H1 (cell line): ENCODE measurements around the gene NMRAL1. TPM values are rescaled to one million over a fixed set of nuclear protein-coding genes. Genes with fewer than 3 reads are reported as not detected.
A peak's percentile ranks its signal among the peaks of the same experiment; 100 is the strongest.

ENCODE experiments used
- ASH2L ChIP-seq: fragments of 200-600, 300-600 bp; sonication (generic); IDR thresholded peaks from one replicate; pipeline ENCODE4 v1.7.1; 2017; ENCODE audit warnings: low read length
- BACH1 ChIP-seq: IDR thresholded peaks from 2 replicates; pipeline ENCODE4 v1.6.1; 2012; ENCODE audit warnings: low read length, improper control_type of control experiment
- CEBPB ChIP-seq: IDR thresholded peaks from 2 replicates; pipeline ENCODE4 v1.6.1; 2012; ENCODE audit warnings: low read depth, low read length
- CHD1 ChIP-seq: IDR thresholded peaks from 2 replicates; pipeline ENCODE4 v1.6.1; 2012; ENCODE audit warnings: low read depth, low read length, improper control_type of control experiment
- CHD2 ChIP-seq: IDR thresholded peaks from 2 replicates; pipeline ENCODE4 v1.6.1; 2012; ENCODE audit warnings: low read length, improper control_type of control experiment
- EGR1 ChIP-seq: IDR thresholded peaks from 2 replicates; pipeline ENCODE4 v1.6.1; 2011; ENCODE audit warnings: low read depth, low read length, borderline replicate concordance
- EP300 ChIP-seq, 2 experiments: IDR thresholded peaks; 1 replicate in 1 of 2; 2 replicates in 1 of 2; pipeline ENCODE4 v1.6.1; 2011 to 2012; ENCODE audit warnings: low read depth in 2 of 2, low read length in 2 of 2, mild to moderate bottlenecking in 2 of 2, borderline replicate concordance in 1 of 2, inconsistent platforms in 1 of 2, moderate library complexity in 1 of 2
- KDM1A ChIP-seq: fragments of 200-600, 300-600 bp; sonication (generic); IDR thresholded peaks from 2 replicates; pipeline ENCODE4 v1.7.1; 2016; ENCODE audit warnings: mild to moderate bottlenecking, low read length, borderline replicate concordance
- KDM5A ChIP-seq: fragments of 200-600 bp; IDR thresholded peaks from 2 replicates; pipeline ENCODE4 v1.7.1; 2012; ENCODE audit warnings: mild to moderate bottlenecking, low read length, inconsistent platforms, mixed read lengths
- NANOG ChIP-seq: IDR thresholded peaks from 2 replicates; pipeline ENCODE4 v1.6.1; 2011; ENCODE audit warnings: low read length, low read depth, mild to moderate bottlenecking, inconsistent platforms; ENCODE audit not compliant: insufficient read depth, poor library complexity, severe bottlenecking
- PHF8 ChIP-seq: fragments of 200-600 bp; sonication (generic); conservative IDR thresholded peaks from 2 replicates; pipeline ENCODE4 v1.7.1; 2012; ENCODE audit warnings: low read depth, mild to moderate bottlenecking, inconsistent platforms, low read length, moderate library complexity
- RBBP5 ChIP-seq: IDR thresholded peaks from 2 replicates; pipeline ENCODE4 v1.7.1; 2012; ENCODE audit warnings: low read depth, mild to moderate bottlenecking, inconsistent platforms, low read length, moderate library complexity, borderline replicate concordance
- RNF2 ChIP-seq: fragments of 200-900, 300-1000 bp; sonication (generic); IDR thresholded peaks from 2 replicates; pipeline ENCODE4 v1.7.1; 2016; ENCODE audit warnings: borderline replicate concordance, low read depth, mild to moderate bottlenecking, antibody characterized with exemption, low read length; ENCODE audit not compliant: poor library complexity, severe bottlenecking; ENCODE audit errors: missing control alignments
- SIN3A ChIP-seq, 2 experiments: IDR thresholded peaks in 1 of 2; conservative IDR thresholded peaks in 1 of 2; 2 replicates each; pipeline ENCODE4 v1.6.1; 2011 to 2012; ENCODE audit warnings: low read length in 2 of 2, improper control_type of control experiment in 1 of 2, low read depth in 1 of 2, mild to moderate bottlenecking in 1 of 2
- SP4 ChIP-seq: IDR thresholded peaks from 2 replicates; pipeline ENCODE4 v1.6.1; 2012; ENCODE audit warnings: low read length, inconsistent platforms
- SRF ChIP-seq: IDR thresholded peaks from 2 replicates; pipeline ENCODE4 v1.6.1; 2011; ENCODE audit warnings: mild to moderate bottlenecking, low read depth, low read length, moderate library complexity
- TAF1 ChIP-seq: IDR thresholded peaks from 2 replicates; pipeline ENCODE4 v1.6.1; 2011; ENCODE audit warnings: mild to moderate bottlenecking, low read depth, low read length
- TCF12 ChIP-seq: IDR thresholded peaks from 2 replicates; pipeline ENCODE4 v1.6.1; 2011; ENCODE audit warnings: low read depth, mild to moderate bottlenecking, low read length
- TEAD4 ChIP-seq: IDR thresholded peaks from 2 replicates; pipeline ENCODE4 v1.6.1; 2012; ENCODE audit warnings: low read depth, low read length, inconsistent platforms, mixed read lengths
- YY1 ChIP-seq: IDR thresholded peaks from 2 replicates; pipeline ENCODE4 v1.6.1; 2011; ENCODE audit warnings: low read depth, mild to moderate bottlenecking, low read length
- polyA plus RNA-seq, 7 experiments: library from polyadenylated mRNA; depleted of rRNA in 3 of 7; stranded (reverse) in 5 of 7; unstranded in 2 of 7; fragments of >200 nt in 5 of 7; fragments of 200-250 nt in 2 of 7; gene quantifications; 1 replicate in 5 of 7; 2 replicates in 1 of 7; 4 replicates in 1 of 7; pipeline versions ENCODE4 v1.2.1 to v1.2.3, GENCODE V29; 2011 to 2013; ENCODE audit warnings: missing spikeins in 2 of 7, mixed read lengths in 2 of 7
- total RNA-seq: library from RNA; stranded (reverse); fragmentation: NEBNext Ultra II Directional; extraction: Animal tissue kit (Norgen Biotek cat#: 25700); gene quantifications from 2 replicates; pipeline ENCODE4 v1.2.1, GENCODE V29; 2021
- TF ChIP-seq, protein P1 (sequence below): IDR thresholded peaks from 2 replicates; pipeline ENCODE4 v1.6.1; 2011; ENCODE audit warnings: low read depth, mild to moderate bottlenecking, low read length; ENCODE audit not compliant: insufficient read depth
- TF ChIP-seq, protein P2 (sequence below): IDR thresholded peaks from 2 replicates; pipeline ENCODE4 v1.6.1; 2012; ENCODE audit warnings: inconsistent platforms

NMRAL1 gene
- total and polyA plus RNA-seq, 2 of the 8 experiments (the other 6 are each of a cell fraction or from before 2014, with no cell fraction given), result 66.8 to 143 TPM

DNA sequence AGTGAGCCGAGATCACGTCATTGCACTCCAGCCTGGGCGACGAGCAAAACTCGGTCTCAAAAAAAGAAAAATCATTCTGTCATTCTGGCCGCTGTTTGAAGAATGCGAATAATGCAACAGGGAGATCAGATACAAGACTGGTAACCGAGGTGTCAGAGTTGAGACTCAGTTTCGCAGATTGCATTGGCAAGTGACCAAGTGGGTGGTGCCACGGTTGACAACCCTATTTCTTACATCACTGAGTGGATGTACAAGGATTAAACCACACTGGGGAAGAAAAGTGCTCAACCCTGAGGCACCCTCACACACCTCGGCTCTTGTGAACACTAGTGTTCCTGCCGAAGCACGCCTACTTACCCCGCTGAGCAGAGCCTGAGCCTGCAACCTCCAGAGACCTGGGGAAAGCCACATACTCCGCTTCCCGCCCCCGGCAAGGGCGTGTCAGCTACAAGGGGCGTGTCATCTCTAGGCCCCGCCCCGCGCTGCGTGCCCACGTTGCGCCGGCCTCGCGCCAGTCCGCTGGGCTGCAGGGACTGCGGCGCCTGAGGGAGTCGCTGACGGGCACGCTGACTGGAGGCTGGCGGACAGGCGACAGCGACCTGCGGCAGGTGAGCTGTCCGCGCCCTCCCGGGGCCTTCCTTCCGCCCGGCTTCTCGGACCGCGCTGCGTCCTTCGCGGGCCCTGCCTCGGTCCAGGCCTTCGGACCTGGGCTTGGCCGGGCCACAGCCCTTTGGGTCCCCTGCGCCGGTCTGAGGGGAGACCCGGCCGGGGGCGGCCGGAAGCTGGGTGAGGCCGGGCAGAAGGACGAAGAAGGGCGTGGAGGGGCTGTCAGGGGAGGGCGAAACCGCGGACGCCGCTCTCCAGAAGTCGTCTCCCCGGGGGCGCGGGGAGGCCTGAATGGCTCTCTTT lies 1.7 kb upstream of the NMRAL1 start, which contains the start of gene HMOX2 (continued):
- TF ChIP-seq CEBPB, result peak; percentile 21; the same call in 1 of the 2 replicates
- peak; percentile 92 for TF ChIP-seq SP4
- TF ChIP-seq, protein P1, sequence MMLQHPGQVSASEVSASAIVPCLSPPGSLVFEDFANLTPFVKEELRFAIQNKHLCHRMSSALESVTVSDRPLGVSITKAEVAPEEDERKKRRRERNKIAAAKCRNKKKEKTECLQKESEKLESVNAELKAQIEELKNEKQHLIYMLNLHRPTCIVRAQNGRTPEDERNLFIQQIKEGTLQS, result no peak
- TF ChIP-seq NANOG, result no peak
- peak; percentile 29 to 87; a peak in 2 of 4 replicates for TF ChIP-seq SIN3A (conservative IDR thresholded peaks at IDR 0.05 in 1 of 2, IDR thresholded peaks at IDR 0.05 in 1 of 2; ENCODE audit: low read depth in 1 of 2, low read length in 2 of 2)
- TF ChIP-seq YY1, result 0 out of 2 replicates have a peak, but pooled peaks have one; percentile 32
- TF ChIP-seq EP300 (IDR thresholded peaks at IDR 0.05; ENCODE audit: borderline replicate concordance in 1 of 2, low read depth in 2 of 2, low read length in 2 of 2), result 0 out of 3 replicates have a peak, but pooled peaks of 1 of the 2 experiments have one; percentile 40
- TF ChIP-seq PHF8, result peak; percentile 60; the same call in 1 of the 2 replicates
- no peak for TF ChIP-seq KDM5A
- 0 out of 2 replicates have a peak, but pooled peaks have one; percentile 8 for TF ChIP-seq KDM1A
- TF ChIP-seq, protein P2, sequence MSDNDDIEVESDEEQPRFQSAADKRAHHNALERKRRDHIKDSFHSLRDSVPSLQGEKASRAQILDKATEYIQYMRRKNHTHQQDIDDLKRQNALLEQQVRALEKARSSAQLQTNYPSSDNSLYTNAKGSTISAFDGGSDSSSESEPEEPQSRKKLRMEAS, result peak; percentile 100
- no peak for TF ChIP-seq TCF12
- TF ChIP-seq BACH1, result 0 out of 2 replicates have a peak, but pooled peaks have one; percentile 21
- peak; percentile 68 for TF ChIP-seq CHD2
- peak; percentile 60; the same call in 1 of the 2 replicates for TF ChIP-seq RBBP5
- TF ChIP-seq TAF1, result peak; percentile 85
- no peak for TF ChIP-seq CHD1
- TF ChIP-seq ASH2L, result peak; percentile 82
- no peak for TF ChIP-seq SRF
- TF ChIP-seq EGR1, result peak; percentile 92
- no peak for TF ChIP-seq RNF2
- TF ChIP-seq TEAD4, result peak; percentile 35; the same call in 1 of the 2 replicates
